ENCODE measurements around the gene LRRC40.
"Not testable (repeated sequence)": the region's sequence is repeated elsewhere in the genome, so short reads cannot be mapped to it uniquely, and the experiment has no call there.

DNA sequence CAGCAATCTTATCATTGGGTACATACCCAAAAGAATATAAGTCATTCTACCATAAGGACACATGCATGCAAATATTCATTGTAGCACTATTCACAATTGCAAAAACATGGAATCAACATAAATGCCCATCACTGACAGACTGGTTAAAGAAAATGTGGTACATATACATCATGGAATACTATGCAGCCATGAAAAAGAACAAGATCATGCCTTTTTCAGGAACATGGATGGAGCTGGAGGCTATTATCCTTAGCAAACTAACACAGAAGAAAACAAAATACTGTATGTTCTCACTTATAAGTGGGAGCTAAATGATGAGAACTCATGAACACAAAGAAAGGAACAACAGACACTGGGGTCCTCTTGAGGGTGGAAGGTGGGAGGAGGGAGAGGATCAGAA lies 12.9 kb downstream of the LRRC40 start:
- TF ChIP-seq POLR2AphosphoS5, POLR2A (IDR thresholded peaks at IDR 0.05): not testable (repeated sequence)
- TF ChIP-seq, protein P1, sequence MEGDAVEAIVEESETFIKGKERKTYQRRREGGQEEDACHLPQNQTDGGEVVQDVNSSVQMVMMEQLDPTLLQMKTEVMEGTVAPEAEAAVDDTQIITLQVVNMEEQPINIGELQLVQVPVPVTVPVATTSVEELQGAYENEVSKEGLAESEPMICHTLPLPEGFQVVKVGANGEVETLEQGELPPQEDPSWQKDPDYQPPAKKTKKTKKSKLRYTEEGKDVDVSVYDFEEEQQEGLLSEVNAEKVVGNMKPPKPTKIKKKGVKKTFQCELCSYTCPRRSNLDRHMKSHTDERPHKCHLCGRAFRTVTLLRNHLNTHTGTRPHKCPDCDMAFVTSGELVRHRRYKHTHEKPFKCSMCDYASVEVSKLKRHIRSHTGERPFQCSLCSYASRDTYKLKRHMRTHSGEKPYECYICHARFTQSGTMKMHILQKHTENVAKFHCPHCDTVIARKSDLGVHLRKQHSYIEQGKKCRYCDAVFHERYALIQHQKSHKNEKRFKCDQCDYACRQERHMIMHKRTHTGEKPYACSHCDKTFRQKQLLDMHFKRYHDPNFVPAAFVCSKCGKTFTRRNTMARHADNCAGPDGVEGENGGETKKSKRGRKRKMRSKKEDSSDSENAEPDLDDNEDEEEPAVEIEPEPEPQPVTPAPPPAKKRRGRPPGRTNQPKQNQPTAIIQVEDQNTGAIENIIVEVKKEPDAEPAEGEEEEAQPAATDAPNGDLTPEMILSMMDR (IDR thresholded peaks at IDR 0.05) = not testable (repeated sequence)

Measured in sigmoid colon (tissue), 4 donors.